ENCODE measurements around the gene PKIB.
"Not testable (repeated sequence)": the region's sequence is repeated elsewhere in the genome, so short reads cannot be mapped to it uniquely, and the experiment has no call there.

PKIB gene, protein sequence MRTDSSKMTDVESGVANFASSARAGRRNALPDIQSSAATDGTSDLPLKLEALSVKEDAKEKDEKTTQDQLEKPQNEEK

GRCh38 chr6:122609881-122610689 lies at the start of gene PKIB:
Gene PKIB (plus strand): TSS chr6:122610405. CDS start chr6:122717795, 107,390 bp downstream.
- DNase-seq (ENCODE audit: low read depth in 2 of 2) = peak in 1 of 2 experiments; percentile 29

GRCh38 chr6:122563364-122564052 lies 46.7 kb upstream of the PKIB start:
- DNase-seq (ENCODE audit: low read depth in 2 of 2) = no peak

GRCh38 chr6:122564230-122564629 lies 46.0 kb upstream of the PKIB start:
- DNase-seq (ENCODE audit: low read depth in 2 of 2) = no peak

- DNase-seq (ENCODE audit: low read depth in 2 of 2) = no peak
These were observed 44.5 kb upstream of the PKIB start for GRCh38 chr6:122565708-122566107.

GRCh38 chr6:122567034-122567433 lies 43.2 kb upstream of the PKIB start:
- DNase-seq (ENCODE audit: low read depth in 2 of 2) = no peak

GRCh38 chr6:122568350-122568749 lies 41.9 kb upstream of the PKIB start:
- DNase-seq (ENCODE audit: low read depth in 2 of 2) = no peak

DNA sequence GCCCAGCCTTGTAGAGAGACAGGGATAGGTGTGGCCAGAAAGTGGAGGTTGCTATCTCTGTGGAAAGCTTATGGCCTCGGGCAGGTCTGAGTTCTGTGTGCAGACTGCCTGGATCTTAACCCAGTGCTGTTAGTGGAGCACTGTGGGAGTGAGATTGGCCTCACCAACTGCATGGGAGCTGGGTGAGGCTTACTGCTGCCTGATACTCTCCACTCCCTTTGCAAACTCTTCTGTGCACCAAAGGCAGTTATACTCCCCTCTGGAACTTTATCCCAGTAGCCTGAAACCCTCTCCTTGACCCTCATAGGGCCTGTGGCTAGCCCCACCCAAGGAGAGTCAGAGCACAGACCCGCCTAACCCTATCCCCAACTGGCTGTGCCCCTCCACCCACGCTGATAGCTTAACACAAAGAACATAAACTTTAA lies 41.4 kb upstream of the PKIB start:
- no peak for DNase-seq (ENCODE audit: low read depth in 2 of 2)

- DNase-seq (ENCODE audit: low read depth in 2 of 2) = no peak
These were observed 40.9 kb upstream of the PKIB start for GRCh38 chr6:122569230-122569771.

GRCh38 chr6:122571888-122572287 lies 38.3 kb upstream of the PKIB start:
- no peak for DNase-seq (ENCODE audit: low read depth in 2 of 2)

GRCh38 chr6:122576888-122577287 lies 33.3 kb upstream of the PKIB start:
- no peak for DNase-seq (ENCODE audit: low read depth in 2 of 2)

DNA sequence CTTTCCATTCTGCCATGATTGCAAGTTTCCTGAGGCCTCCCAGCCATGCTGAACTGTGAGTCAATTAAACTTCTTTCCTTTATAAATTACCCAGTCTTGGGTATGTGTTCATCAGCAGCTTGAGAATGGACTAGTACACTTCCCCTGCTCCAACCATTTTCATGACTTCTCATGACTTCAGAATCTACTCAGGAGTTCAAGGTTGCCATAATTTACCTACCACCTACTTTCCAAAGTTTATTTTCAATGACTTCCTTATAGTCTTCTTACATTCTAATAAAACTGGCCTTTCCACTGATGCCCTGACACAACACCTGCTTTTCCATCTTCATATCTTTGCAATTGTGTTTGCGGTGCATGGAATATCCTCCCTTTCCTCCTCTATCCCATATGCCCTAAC lies 31.2 kb upstream of the PKIB start:
- no peak for DNase-seq (ENCODE audit: low read depth in 2 of 2)

DNA sequence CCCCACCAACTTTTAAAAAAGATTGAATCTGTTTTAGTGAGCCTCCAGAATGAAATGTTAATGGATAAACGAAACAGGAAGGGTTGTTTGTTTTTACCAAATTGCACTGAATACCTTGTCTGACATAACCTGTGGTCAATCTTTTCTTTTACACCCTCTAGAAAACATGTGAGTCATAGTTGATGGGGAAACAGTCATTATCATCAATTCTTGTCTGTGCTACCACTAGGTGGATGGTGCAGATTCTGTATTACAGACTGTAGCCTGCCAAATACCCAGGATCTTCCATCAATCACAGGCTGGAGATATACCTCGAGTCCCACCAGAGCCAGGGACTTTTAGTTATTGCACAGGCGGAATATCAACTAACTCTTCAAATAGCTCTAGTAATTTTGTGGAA lies 29.5 kb upstream of the PKIB start:
- no peak for DNase-seq (ENCODE audit: low read depth in 2 of 2)

GRCh38 chr6:122589115-122589514 lies 21.1 kb upstream of the PKIB start:
- DNase-seq (ENCODE audit: low read depth in 2 of 2) = no peak

DNA sequence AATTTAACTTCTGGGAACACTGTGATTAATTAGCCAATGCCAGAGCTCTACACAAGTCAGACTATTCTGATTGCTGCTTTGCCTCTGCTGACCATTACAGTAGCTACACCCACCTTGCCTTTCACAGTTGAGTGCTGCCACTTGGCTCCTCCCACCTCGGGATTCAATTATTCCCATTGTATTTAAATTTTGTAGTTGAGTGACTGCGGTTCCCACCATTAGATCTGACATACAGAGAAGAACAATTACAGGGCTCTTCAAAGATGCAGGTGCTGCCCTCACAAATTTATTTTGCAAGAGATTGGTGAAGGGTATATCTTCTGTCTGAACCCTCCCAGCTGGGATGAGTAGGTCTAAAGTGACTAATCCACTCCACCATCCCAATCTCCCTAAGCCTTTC lies 11.9 kb upstream of the PKIB start:
- DNase-seq (ENCODE audit: low read depth in 2 of 2) = not testable (repeated sequence)

DNA sequence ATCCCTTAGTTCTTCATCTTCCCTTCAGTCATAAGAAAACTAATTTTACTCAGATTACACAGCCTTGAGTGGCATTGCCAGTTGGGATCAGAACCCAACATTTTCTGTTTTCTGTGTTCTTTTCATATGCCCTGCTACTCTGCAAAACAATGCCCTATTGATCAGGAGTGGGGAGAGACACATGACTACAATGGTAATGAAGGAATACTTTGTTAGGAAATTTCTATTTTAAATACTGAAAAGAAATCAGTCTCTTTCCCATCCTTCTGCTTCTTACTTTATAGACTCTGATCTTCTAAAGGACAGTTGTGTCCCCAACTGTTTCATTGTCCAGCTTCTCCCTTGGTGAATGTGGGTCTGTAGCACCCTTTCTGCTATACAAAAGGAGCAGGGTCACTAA lies 5.5 kb upstream of the PKIB start:
- DNase-seq (ENCODE audit: low read depth in 2 of 2) = no peak

DNA sequence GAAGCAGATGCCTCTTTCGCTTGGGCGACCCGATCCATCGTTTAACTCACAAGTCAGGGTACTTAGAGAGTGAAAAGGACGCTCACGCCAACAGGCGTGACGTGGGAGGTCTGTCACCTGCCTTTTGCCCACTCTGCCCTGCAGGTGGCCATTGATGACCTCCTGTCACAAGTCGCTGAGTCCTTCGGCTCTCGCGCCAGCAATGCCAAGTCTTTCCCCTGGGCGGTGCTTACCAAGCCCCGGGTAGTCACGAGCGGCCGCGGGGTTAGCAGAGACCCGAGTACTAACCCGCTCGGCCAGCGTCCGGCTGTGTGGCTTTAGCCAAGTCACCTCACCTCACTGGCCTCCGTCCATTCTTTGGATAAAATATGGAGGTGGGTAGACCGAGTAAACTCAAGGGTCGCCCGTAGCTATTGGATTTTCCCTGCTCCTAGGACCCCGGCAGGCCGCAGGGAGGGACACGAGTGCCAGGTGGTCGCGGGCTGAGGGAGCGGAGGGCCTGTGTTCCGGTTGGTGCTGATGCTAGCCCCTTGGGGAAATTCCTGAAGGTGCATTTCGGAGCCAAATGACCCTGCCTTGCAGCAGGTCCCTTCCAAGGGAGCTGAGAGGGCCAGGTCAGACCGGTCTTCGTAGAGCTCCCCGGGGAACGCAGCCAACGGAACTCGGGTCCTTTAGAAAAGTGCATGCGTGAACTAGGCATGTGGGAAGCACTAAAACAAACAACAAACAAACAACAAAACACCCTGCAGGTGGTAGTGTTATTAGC lies 668 bp downstream of the PKIB start:
- DNase-seq (ENCODE audit: low read depth in 2 of 2) = peak in 1 of 2 experiments; percentile 3

DNA sequence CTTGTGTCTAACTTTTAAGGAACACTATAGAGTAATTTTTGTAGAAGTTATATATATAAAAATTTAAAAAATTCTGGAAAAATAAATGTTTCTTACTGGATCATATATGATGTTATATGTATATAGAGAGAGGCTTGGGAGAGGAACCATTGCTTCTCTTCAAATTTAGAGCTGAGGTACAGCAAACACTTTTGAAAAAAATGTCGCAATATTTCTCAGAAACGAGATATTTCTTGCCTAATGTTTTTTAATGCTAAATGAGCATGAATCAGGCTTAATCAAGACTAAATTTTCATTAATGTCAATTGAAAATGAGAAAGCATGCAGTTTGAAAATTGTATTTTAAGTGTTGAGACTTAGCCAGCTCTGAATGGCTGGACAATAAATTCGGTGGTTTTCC lies 2.6 kb downstream of the PKIB start:
- DNase-seq (ENCODE audit: low read depth in 2 of 2) = no peak

DNA sequence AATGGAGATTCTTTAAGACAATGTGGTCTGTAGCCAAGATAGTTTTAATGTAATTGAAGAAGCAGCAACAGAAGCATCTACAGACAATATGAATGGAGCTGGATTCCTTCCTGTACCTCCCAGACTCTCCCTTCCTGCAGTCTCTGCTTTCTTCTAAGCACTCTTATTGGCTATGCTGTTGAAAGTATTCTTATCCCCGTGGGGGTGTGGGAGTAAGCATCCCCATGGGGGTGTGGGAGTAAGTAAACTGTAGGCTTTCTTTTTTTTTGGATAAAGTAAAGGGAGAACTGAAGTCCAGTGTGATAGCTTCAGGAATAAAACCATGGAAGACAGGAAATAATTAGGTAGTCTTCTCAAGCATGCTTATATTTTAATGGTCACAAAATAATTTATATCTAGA lies 4.1 kb downstream of the PKIB start:
- DNase-seq (ENCODE audit: low read depth in 2 of 2) = no peak

DNA sequence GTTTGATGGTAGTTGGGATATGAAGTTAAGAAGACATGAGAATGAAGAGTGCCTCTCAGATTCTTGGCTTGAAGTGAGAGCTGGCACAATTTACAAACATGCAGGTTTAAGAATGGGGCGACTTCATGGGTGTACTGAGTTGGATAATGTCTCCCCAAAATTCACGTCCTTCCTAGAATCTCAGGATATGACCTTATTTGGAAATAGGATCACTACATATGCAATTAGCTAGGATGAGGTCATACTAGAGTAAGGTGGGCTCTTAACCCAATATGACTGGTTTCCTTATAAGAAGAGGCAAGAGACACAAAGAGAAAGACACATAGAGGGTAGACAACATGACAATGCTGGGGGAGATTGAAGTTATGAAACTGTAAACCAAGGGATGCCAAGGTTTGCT lies 5.2 kb downstream of the PKIB start:
- no peak for DNase-seq (ENCODE audit: low read depth in 2 of 2)

DNA sequence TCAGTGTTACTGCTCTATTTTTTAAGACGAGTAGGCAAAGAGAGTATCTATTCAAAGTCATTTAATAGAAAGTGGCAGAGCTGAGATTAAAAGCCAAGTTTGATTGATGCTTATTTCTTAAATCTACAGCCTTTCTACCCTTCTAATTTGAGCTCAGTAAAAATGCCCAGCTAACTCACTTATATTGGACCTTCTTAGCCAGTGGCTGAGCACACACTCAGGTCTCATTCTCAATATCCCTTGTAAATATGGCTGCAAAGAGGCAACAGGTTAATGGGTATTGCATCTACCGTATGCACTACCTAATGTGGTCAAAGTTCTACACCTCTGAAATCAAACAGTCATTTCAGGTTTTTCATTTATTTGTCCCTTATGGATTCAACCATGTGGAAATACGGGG lies 6.7 kb downstream of the PKIB start:
- DNase-seq (ENCODE audit: low read depth in 2 of 2) = no peak

GRCh38 chr6:122619309-122619708 lies 9.1 kb downstream of the PKIB start:
- DNase-seq (ENCODE audit: low read depth in 2 of 2) = no peak

DNA sequence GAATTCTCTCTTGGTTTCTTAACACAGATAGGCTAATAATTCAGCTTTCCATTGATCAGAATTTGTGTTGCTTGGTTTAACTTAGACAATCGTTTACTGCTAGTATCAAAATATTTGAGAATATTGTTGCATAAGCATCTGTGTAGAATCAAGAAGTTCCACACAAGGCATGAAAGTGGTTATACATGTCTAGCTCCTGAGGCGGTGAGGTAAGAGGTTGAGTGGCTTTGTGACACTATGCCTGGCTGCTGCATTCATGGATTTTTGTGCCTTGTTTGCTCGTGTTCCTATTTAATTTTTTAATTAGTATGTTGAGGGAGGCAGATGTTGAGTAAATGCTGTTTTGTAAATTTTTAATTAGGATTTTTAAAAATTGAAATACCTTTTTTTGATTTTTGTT lies 10.2 kb downstream of the PKIB start:
- no peak for DNase-seq (ENCODE audit: low read depth in 2 of 2)

Measured in stimulated activated CD4-positive, alpha-beta T cell treated with anti-CD3 and anti-CD28 coated beads, Interleukin-12 subunit alpha, Interleukin-12 subunit beta, amount 100 ng/mL, for 24 hours (primary cell).